Left ventricle myocardium inferior (tissue), 1 donor: Measurements from ENCODE around the gene AMBRA1. TPM values are rescaled to one million over a fixed set of nuclear protein-coding genes. Genes with fewer than 3 reads are reported as not detected.

Experiments used
- DNase-seq: peaks from one replicate; pipeline ENCODE4 v3.0.0-alpha.2; 2020
- H3K27ac ChIP-seq: fragments of 200-600 bp; replicated peaks from 2 replicates; pipeline ENCODE4 v1.8.0; 2021
- H3K27me3 ChIP-seq: fragments of 200-600 bp; 2 replicates; pipeline ENCODE4 v1.8.0; 2021; ENCODE audit warnings: low read depth
- H3K36me3 ChIP-seq: fragments of 200-600 bp; 2 replicates; pipeline ENCODE4 v1.8.0; 2021
- H3K4me1 ChIP-seq: fragments of 200-600 bp; 2 replicates; pipeline ENCODE4 v1.8.0; 2021
- H3K4me3 ChIP-seq: fragments of 200-600 bp; 2 replicates; pipeline ENCODE4 v1.8.0; 2021; ENCODE audit warnings: mild to moderate bottlenecking, moderate library complexity
- H3K9me3 ChIP-seq: fragments of 200-600 bp; replicated peaks from 2 replicates; pipeline ENCODE4 v1.8.0; 2021
- CTCF ChIP-seq: fragments of 200-600 bp; IDR thresholded peaks from 2 replicates; pipeline ENCODE4 v1.8.0; 2021; ENCODE audit warnings: antibody characterized with exemption, mild to moderate bottlenecking, borderline replicate concordance
- intact Hi-C: fragments of 100-400 bp; cut with micrococcal nuclease; formaldehyde crosslinking; loops from one replicate; pipeline ENCODE4 v1.11.0; 2022
- total RNA-seq: library from RNA; stranded (reverse); fragmentation: NEBNext Ultra II Directional; extraction: Animal tissue kit (Norgen Biotek cat#: 25700); gene quantifications from one replicate; pipeline ENCODE4 v1.2.1, GENCODE V29; 2021
- donor health status: DM: no; HTN: yes; CAD: no; lungs with severe emphysema.

AMBRA1 gene
- total RNA-seq, 1 donor from 2014 or later: 14.2 TPM

- no peaks in the 10 kb centered on the region for H3K36me3 ChIP-seq
- no peak overlapping the region for H3K27ac ChIP-seq
- no peaks in the 10 kb centered on the region for H3K27me3 ChIP-seq
- no peak overlapping the region for H3K4me3 ChIP-seq
- no peak for TF ChIP-seq CTCF
- no peak for DNase-seq
- no peaks in the 10 kb centered on the region for H3K9me3 ChIP-seq
- H3K4me1 ChIP-seq: peaks cover 10% of the 10 kb centered on the region
- intact Hi-C loops: no loop called here
Observed at GRCh38 chr11:46479601-46480000, 114.2 kb downstream of the AMBRA1 start.

GRCh38 chr11:46478196-46478595 lies 115.6 kb downstream of the AMBRA1 start:
- DNase-seq: no peak
- TF ChIP-seq CTCF: no peak
- intact Hi-C loops: no loop called here
- Histone ChIP-seq H3K9me3 (no peaks in the 10 kb centered on the region), H3K4me3 (no peak overlapping the region), H3K27ac (no peak overlapping the region), H3K4me1 (peaks cover 14% of the 10 kb centered on the region), H3K36me3 (no peaks in the 10 kb centered on the region), H3K27me3 (no peaks in the 10 kb centered on the region)

GRCh38 chr11:46477136-46477535 lies 116.7 kb downstream of the AMBRA1 start:
- intact Hi-C loops: no loop called here
- H3K36me3 ChIP-seq: no peaks in the 10 kb centered on the region
- TF ChIP-seq CTCF: no peak
- H3K4me3 ChIP-seq: no peak overlapping the region
- H3K4me1 ChIP-seq: peaks cover 24% of the 10 kb centered on the region
- H3K27ac ChIP-seq: no peak overlapping the region
- DNase-seq: no peak
- H3K27me3 ChIP-seq: no peaks in the 10 kb centered on the region
- H3K9me3 ChIP-seq: no peaks in the 10 kb centered on the region

- TF ChIP-seq CTCF: no peak
- Histone ChIP-seq H3K27ac (no peak overlapping the region), H3K9me3 (no peaks in the 10 kb centered on the region), H3K4me3 (no peak overlapping the region), H3K27me3 (no peaks in the 10 kb centered on the region), H3K4me1 (peaks cover 26% of the 10 kb centered on the region), H3K36me3 (no peaks in the 10 kb centered on the region)
- intact Hi-C loops: no loop called here
- DNase-seq: no peak
Observed at GRCh38 chr11:46475926-46476545, 117.8 kb downstream of the AMBRA1 start.

- Histone ChIP-seq H3K4me1 (peaks cover 21% of the 10 kb centered on the region), H3K27ac (no peak overlapping the region), H3K9me3 (no peaks in the 10 kb centered on the region), H3K4me3 (no peak overlapping the region), H3K36me3 (no peaks in the 10 kb centered on the region), H3K27me3 (no peaks in the 10 kb centered on the region)
- no peak for DNase-seq
- TF ChIP-seq CTCF: no peak
- intact Hi-C loops: no loop called here
Observed at GRCh38 chr11:46475051-46475925, 118.5 kb downstream of the AMBRA1 start.
